Upper lobe of left lung (tissue), 6 donors: ENCODE data around the gene ADAMTS3. TPM values are rescaled to one million over a fixed set of nuclear protein-coding genes. Genes with fewer than 3 reads are reported as not detected.

ENCODE experiments used
- ATAC-seq, 2 donors: fragments of 200-7000 bp; cut with Tn5 transposase; one replicate each; pipeline ENCODE4 v1.9.1; 2022; ENCODE audit warnings: mild to moderate bottlenecking in 2 of 2, moderate library complexity in 2 of 2; ENCODE audit not compliant: low FRiP score in 2 of 2
- DNase-seq, 2 donors: peaks; one replicate each; pipeline ENCODE4 v3.0.0-alpha.2; 2019 to 2020
- H3K27ac ChIP-seq, 4 donors: fragments of 200-600 bp; sonication (generic); one replicate each; pipeline ENCODE4 v1.5.1; 2016 to 2019
- H3K27me3 ChIP-seq, 4 donors: fragments of 200-600 bp; sonication (generic); one replicate each; pipeline ENCODE4 v1.5.1; 2017 to 2019
- H3K36me3 ChIP-seq, 4 donors: fragments of 200-600 bp; sonication (generic); one replicate each; pipeline ENCODE4 v1.5.1; 2016 to 2019
- H3K4me1 ChIP-seq, 4 donors: fragments of 200-600 bp; sonication (generic); one replicate each; pipeline ENCODE4 v1.5.1; 2018 to 2019
- H3K4me3 ChIP-seq, 4 donors: fragments of 200-600 bp; sonication (generic); one replicate each; pipeline ENCODE4 v1.5.1; 2017 to 2019; ENCODE audit warnings: mild to moderate bottlenecking in 2 of 4, moderate library complexity in 1 of 4
- H3K9me3 ChIP-seq, 4 donors: fragments of 200-600 bp; sonication (generic); one replicate each; pipeline ENCODE4 v1.5.1; 2018 to 2019
- CTCF ChIP-seq, 6 experiments: fragments of 450-650 bp in 4 of 6; fragments of 200-600 bp in 2 of 6; sonication (generic) in 2 of 6; IDR thresholded peaks; one replicate each; pipeline ENCODE4 v1.5.1; 2016 to 2019; ENCODE audit warnings: antibody characterized with exemption in 6 of 6
- EP300 ChIP-seq, 4 donors: sonication (generic); formaldehyde crosslinking; IDR thresholded peaks; one replicate each; pipeline ENCODE4 v1.5.1; 2017; ENCODE audit warnings: antibody characterized with exemption in 4 of 4, control low read depth in 2 of 4
- POLR2A ChIP-seq, 4 donors: fragments of 450-650 bp; IDR thresholded peaks; one replicate each; pipeline ENCODE4 v1.5.1; 2016 to 2017; ENCODE audit warnings: antibody characterized with exemption in 4 of 4, mild to moderate bottlenecking in 2 of 4
- POLR2AphosphoS5 ChIP-seq, 2 donors: sonication (generic); formaldehyde crosslinking; IDR thresholded peaks; one replicate each; pipeline ENCODE4 v1.5.1; 2017; ENCODE audit warnings: antibody characterized with exemption in 2 of 2
- WGBS, 2 donors: methylation state at CpG; one replicate each; pipeline ENCODE4 v1.1.5; 2017 to 2018; 5-methylcytosine and 5-hydroxymethylcytosine counted together
- total RNA-seq, 6 donors: library from RNA; depleted of rRNA in 4 of 6; stranded (reverse); fragments of >200 nt in 4 of 6; gene quantifications; one replicate each; pipeline versions ENCODE4 v1.1.0 to v1.2.1, GENCODE V29; 2016 to 2021
- donor health status: DM: no; HTN: no; CAD: no; lungs with moderate emphysema.
- donor health status: DM: no; HTN: yes; CAD: no; lungs with severe emphysema.

Gene ADAMTS3
- total RNA-seq, 6 donors from 2014 or later: 1.0 to 5.2 (median 2.3) TPM

- TF ChIP-seq POLR2AphosphoS5 (IDR thresholded peaks at IDR 0.05): no peak
- TF ChIP-seq CTCF (IDR thresholded peaks at IDR 0.05): no peak
- TF ChIP-seq EP300 (IDR thresholded peaks at IDR 0.05): no peak
- TF ChIP-seq POLR2A (IDR thresholded peaks at IDR 0.05): no peak
- no peak overlapping the region for H3K4me3 ChIP-seq
- no peaks in the 10 kb centered on the region for H3K9me3 ChIP-seq
- peaks cover 0 to 4% (median 2%) of the 10 kb centered on the region in 4 donors for H3K4me1 ChIP-seq
- ATAC-seq (no peak), DNase-seq (no peak)
- H3K27me3 ChIP-seq: no peaks in the 10 kb centered on the region
- WGBS, 2 donors: 64 to 66% methylated on average over 2 of the region's 2 CpGs
- H3K27ac ChIP-seq: no peak overlapping the region
- no peaks in the 10 kb centered on the region for H3K36me3 ChIP-seq
Measured at GRCh38 chr4:72527038-72527646, 41.9 kb downstream of the ADAMTS3 start.

- peaks cover 0 to 4% (median 2%) of the 10 kb centered on the region in 4 donors for H3K4me1 ChIP-seq
- no peaks in the 10 kb centered on the region for H3K27me3 ChIP-seq
- no peak for TF ChIP-seq POLR2AphosphoS5 (IDR thresholded peaks at IDR 0.05)
- TF ChIP-seq POLR2A (IDR thresholded peaks at IDR 0.05): no peak
- no peak for TF ChIP-seq CTCF (IDR thresholded peaks at IDR 0.05)
- no peak for TF ChIP-seq EP300 (IDR thresholded peaks at IDR 0.05)
- H3K4me3 ChIP-seq: no peak overlapping the region
- peak in 1 of 2 donors; percentile 57 for DNase-seq
- H3K27ac ChIP-seq: no peak overlapping the region
- WGBS, 2 donors: 0 to 5% methylated on average over 2 of the region's 2 CpGs
- H3K9me3 ChIP-seq: no peaks in the 10 kb centered on the region
- H3K36me3 ChIP-seq: no peaks in the 10 kb centered on the region
- ATAC-seq: peak; percentile 32 to 69
Measured at GRCh38 chr4:72525938-72526337, 43.1 kb downstream of the ADAMTS3 start.

GRCh38 chr4:72522440-72522839, 46.6 kb downstream of the ADAMTS3 start:
- no peak for DNase-seq

GRCh38 chr4:72513227-72513626, 55.8 kb downstream of the ADAMTS3 start:
- Histone ChIP-seq H3K27me3 (no peaks in the 10 kb centered on the region), H3K36me3 (no peaks in the 10 kb centered on the region), H3K4me3 (no peak overlapping the region), H3K27ac (no peak overlapping the region), H3K4me1 (no peaks in the 10 kb centered on the region), H3K9me3 (no peaks in the 10 kb centered on the region)
- 47 to 72% methylated on average over 2 of the region's 2 CpGs for WGBS, 2 donors
- no peak for ATAC-seq
- TF ChIP-seq POLR2AphosphoS5 (IDR thresholded peaks at IDR 0.05) (no peak), EP300 (IDR thresholded peaks at IDR 0.05) (no peak), POLR2A (IDR thresholded peaks at IDR 0.05) (no peak), CTCF (IDR thresholded peaks at IDR 0.05) (no peak)
- DNase-seq: no peak

More at GRCh38 chr4:72522440-72522839, 46.6 kb downstream of the ADAMTS3 start:
- peaks cover 0 to 4% (median 2%) of the 10 kb centered on the region in 4 donors for H3K4me1 ChIP-seq
- TF ChIP-seq POLR2A (IDR thresholded peaks at IDR 0.05) (no peak), CTCF (IDR thresholded peaks at IDR 0.05) (no peak), POLR2AphosphoS5 (IDR thresholded peaks at IDR 0.05) (no peak), EP300 (IDR thresholded peaks at IDR 0.05) (no peak)
- ATAC-seq: no peak
- H3K27me3 ChIP-seq: no peaks in the 10 kb centered on the region
- no peaks in the 10 kb centered on the region for H3K9me3 ChIP-seq
- whole genome bisulfite sequencing, 2 donors: 83 to 89% methylated on average over 3 of the region's 3 CpGs
- no peak overlapping the region for H3K27ac ChIP-seq
- no peaks in the 10 kb centered on the region for H3K36me3 ChIP-seq
- H3K4me3 ChIP-seq: no peak overlapping the region

- TF ChIP-seq POLR2AphosphoS5 (IDR thresholded peaks at IDR 0.05) (no peak), POLR2A (IDR thresholded peaks at IDR 0.05) (no peak), CTCF (IDR thresholded peaks at IDR 0.05) (no peak), EP300 (IDR thresholded peaks at IDR 0.05) (no peak)
- DNase-seq: no peak
Measured at GRCh38 chr4:72507860-72508419, 61.1 kb downstream of the ADAMTS3 start.

More at GRCh38 chr4:72507860-72508419, 61.1 kb downstream of the ADAMTS3 start:
- H3K27ac ChIP-seq: no peak overlapping the region
- no peaks in the 10 kb centered on the region for H3K4me1 ChIP-seq
- no peaks in the 10 kb centered on the region for H3K9me3 ChIP-seq
- ATAC-seq: no peak
- H3K36me3 ChIP-seq: no peaks in the 10 kb centered on the region
- no peaks in the 10 kb centered on the region for H3K27me3 ChIP-seq
- H3K4me3 ChIP-seq: no peak overlapping the region
- 93 to 98% methylated on average over 1 of the region's 1 CpG for WGBS, 2 donors
